Activated naive CD4-positive, alpha-beta T cell treated with Interleukin-2 at 50 U/mL for 16 hours (primary cell): ENCODE measurements around the gene DUSP5.

Experiments used
- DNase-seq: peaks from one replicate; pipeline ENCODE4 v3.0.0-alpha.2; 2020

The DUSP5 gene

GRCh38 chr10:110481919-110482318 lies 15.8 kb upstream of the DUSP5 start:
- no peak for DNase-seq

DNA sequence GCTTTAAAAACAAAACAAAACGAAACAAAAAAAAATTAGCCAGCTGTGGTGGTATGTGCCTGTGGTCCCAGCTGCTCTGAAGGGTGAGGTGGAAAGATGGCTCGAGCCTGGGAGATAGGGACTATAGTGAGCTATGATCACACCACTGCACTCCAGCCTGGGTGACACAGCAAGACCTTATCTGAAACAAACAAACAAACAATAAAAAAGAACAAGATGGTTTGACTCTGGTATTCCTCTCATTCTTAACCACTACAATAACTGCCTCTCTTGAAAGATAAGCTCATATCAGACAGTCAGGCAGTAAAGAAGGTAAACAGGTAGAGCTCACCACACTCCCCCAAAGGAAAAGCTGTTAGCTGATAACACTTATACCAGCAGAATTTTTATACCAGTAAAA lies 14.1 kb upstream of the DUSP5 start:
- no peak for DNase-seq

DNA sequence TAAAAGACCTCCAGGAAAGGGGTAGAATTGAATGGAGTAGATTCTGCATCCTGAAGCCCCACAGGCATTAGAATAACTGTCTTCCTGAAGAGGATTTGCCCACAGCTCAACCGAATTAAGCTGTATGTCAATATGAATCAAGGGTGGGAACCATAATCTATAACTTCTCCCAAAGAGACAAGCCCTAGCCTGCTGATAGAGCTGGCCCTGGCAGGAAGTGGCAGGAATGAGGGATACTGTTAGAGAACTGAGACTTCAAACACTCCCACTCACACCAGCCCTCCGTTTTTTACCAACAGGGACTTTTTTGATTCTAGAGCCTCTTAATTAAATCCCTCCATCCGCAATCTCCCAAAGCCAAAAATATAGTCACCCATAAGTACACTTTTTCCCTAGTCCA lies 12.2 kb upstream of the DUSP5 start:
- DNase-seq, result no peak

GRCh38 chr10:110486680-110487410 lies 10.9 kb upstream of the DUSP5 start:
- DNase-seq, result no peak

DNA sequence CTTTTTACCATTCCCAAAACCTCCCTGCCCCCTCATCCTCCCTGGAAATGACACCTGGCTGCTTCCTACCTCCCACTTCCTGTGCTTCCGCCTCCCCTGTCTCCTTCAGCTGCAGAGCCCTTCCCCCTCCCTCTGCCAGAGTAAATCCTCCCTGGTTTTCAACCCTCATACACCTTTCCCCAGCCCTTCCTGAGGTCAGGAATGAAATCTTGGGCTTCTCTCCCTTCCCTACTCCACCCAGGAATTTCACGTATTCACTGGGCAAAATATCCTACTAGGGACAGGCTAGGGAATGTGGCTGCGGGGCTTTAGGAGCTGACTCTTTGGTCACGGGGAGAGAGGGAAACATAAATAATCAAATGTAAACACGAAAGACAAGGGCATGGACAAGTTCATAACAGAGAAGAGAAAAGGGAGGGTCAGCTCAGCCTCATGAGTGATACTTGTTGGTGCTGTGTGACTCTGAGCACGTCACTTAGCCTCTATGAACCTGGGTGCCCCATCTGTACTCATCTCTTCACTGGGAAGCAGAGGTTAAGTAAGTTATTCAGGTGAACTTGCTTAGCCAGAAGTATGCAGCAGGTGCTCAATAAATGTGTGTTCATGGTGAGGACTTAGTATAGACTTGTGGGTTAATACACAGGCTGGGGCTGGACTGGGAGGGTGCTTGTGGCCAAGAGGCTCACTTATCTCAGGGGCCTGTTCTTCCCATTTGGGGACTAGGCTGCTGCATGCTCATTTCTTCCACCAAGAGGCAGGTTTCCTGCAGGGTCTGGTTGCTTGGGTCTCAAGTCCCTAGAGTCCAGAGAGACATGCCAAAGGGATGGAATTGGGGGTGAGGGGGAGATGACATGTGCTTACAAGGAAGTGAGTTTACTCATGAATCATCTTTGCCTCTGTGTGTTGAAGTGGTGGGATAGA lies 10.0 kb upstream of the DUSP5 start:
- no peak for DNase-seq

- no peak for DNase-seq
Measured at GRCh38 chr10:110488332-110488681, 9.4 kb upstream of the DUSP5 start.

GRCh38 chr10:110488940-110489339 lies 8.8 kb upstream of the DUSP5 start:
- DNase-seq, result no peak

DNA sequence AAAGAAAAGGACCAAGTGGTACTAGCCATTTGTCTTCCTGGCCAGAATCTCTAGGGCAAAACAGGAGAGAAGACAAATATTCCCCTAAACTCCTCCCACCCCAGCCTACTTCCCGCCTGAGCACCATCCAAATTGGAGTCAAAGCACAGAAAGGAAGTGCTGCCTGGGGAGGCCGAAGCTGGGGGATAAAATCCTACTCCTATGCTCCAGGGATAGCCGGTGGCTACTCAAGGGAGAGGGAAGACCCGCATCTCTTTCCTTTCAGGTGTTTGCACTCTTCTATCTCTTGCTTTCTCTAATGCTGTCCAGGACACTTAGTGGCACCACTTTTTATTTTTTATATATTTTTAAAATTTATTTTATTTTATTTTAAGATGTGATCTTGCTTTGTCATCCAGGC lies 7.1 kb upstream of the DUSP5 start:
- no peak for DNase-seq

DNA sequence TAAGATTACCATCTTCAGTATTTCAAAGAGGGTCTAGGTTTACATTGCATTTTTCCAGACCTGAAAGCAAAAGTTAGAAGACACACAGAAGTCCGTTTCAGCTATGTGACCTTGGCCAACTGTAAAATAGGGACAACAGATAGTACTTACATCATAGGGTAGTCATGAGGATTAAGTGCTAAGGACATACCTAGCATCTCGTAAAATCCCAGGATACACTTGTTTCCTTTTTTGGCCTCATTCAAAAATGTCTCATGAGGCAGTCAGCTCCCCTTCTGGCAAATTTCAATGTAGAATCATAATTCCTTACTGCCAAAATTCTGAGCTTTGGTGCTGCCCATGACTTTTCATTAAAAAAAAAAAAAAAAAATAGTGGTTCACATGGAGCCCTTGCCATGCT lies 6.4 kb upstream of the DUSP5 start:
- no peak for DNase-seq

GRCh38 chr10:110492069-110492822 lies 5.5 kb upstream of the DUSP5 start:
- no peak for DNase-seq

GRCh38 chr10:110493832-110494426 lies 3.8 kb upstream of the DUSP5 start:
- no peak for DNase-seq

- no peak for DNase-seq
Measured at GRCh38 chr10:110494532-110494931, 3.2 kb upstream of the DUSP5 start.

DNA sequence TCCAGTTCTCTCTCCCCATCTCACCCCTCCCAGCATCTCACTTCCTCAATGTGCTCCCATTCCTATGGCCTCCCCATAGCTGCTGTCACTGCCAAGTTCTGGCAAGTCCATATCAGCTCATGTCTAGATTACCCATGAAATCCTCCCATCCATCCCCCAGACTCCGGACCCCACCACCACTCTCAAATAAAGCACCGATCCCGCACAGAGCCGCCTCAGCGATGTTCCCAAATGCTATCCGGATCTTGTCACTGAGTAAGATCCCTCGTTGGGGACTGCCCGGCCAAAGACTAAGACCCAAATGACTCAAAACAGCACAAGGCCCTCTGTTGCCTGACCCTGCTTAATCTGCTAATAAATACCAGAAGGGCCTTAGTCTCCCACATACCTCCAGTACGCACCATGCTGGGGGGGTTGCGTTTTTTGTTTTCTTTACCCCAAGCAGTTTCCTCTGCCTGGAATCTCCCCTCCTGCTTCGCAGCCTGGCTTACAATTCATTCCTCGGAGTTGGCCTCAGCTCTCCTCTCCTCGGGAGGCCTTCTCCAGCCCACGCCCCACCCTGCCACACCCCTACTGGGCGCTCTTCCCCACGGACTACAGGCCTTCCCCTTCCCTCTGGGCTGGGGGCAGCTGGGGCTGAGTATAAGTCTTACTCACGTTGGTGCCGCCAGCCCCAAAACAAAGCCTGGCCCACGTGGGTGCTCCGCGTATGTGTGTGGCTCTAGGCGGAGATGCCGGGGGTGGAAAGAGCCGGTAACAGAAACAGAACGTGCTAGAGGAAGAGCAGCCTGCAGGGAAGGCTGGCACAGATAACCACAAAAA lies 1.8 kb upstream of the DUSP5 start:
- DNase-seq, result peak; percentile 78

DNA sequence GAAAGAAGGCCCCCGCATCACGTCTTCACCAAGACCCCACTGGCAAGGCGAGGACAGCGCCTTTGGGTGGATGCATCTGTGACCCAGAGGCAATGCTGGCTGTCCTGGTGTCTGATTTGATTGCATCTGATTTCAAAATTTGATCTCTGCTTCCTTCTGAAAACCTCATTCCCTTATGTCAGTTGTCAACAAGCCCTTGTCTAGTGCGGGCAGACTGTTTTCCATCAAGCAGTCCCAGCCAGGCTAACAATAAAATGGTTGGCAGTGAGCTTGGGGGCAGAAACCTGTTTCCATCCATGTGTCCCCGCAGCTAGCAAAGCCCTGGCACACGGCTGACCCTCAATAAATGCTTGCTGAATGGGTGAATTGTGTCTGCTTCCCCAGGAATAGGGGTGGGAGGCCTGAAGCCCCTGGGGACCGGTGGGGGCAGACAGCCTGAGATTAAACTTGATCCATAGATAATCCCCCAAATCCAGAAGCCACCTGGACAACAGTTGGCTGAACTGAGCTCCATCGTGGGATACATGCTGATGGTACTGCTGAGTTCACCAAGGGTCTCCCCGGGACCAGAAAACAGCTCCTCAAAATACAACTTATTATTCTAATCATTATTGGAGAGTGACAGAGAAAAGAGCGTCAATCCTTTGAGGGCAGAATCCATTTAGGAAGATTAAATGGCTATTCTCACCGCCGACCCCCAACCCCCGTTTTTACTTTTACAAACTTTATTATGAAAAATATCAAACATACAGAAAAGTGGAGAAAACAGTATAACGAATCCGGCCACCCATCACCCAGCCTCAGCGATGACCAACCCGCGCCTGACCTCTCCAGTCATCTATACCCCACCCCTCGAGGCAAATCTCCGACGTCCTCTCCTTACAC lies 912 bp upstream of the DUSP5 start:
- DNase-seq, result no peak

DNA sequence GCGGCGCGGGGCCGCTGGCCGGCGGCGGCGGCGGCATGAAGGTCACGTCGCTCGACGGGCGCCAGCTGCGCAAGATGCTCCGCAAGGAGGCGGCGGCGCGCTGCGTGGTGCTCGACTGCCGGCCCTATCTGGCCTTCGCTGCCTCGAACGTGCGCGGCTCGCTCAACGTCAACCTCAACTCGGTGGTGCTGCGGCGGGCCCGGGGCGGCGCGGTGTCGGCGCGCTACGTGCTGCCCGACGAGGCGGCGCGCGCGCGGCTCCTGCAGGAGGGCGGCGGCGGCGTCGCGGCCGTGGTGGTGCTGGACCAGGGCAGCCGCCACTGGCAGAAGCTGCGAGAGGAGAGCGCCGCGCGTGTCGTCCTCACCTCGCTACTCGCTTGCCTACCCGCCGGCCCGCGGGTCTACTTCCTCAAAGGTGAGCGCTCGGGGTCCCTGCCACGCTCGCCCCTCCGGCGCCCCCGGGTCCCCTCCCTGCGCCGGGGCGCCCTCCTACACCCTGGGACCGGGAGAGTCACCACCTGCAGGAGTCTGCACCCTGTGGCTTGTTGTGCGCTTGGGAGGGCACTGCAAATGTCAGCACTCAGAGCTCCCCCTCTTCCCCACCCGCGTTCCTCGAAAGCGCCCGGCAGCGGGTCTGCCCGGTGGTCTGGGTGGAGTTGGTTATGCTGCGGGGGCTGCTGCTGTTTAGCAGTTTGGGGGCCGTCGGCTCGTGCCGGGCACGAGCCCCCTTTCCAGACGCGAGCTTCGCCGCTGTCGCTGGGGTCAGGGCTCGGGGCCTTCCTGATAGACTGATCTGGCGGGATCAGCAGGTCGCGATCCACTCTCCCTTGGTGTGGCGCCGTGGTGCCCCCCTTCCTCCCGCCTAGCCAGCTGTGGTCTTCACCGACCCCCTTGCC lies 627 bp downstream of the DUSP5 start:
- DNase-seq, result peak; percentile 69

DNA sequence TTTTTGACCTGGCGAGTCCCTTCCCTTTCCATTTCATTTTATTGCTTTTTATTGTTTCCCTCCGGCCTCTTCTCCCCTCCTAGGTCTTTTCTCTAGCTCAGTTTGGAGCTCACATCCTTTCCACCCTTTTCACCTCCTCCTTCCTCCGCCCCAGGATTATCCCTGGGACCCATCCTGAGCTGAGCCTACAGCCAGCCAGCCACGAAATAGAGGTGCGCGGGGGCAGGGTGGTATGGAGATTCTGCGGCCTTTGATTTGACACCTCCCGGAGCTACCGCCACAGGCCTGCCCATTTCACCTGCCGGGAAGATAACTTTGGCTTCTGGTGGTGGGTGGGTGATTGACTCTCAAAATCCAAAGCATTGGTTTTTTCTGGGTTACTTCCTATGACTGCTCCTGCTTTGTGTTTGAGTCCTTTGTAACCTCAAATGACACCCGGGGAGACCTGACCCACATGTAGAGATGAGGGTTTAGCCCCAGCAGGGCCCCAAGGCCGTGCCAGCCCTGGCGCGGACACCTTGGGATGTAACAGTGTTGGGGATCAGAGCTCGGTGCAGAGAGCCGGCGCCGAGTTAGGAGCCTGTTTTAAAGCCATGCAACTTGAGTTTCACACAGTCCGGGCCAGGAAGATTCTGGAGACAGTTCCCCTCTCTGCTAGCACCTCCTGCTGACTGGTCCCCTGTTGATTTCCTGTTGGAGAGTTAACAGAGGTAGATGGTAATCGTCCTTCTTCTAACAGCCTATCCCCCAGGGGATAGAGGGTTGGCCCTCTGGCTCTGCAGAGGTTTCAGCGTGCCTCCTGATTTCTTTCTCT lies 1.5 kb downstream of the DUSP5 start:
- peak; percentile 53 for DNase-seq

GRCh38 chr10:110499796-110500514 lies 2.2 kb downstream of the DUSP5 start:
- DNase-seq, result no peak

GRCh38 chr10:110500515-110500905 lies 2.8 kb downstream of the DUSP5 start:
- no peak for DNase-seq
